Progenitor cell of endocrine pancreas (in vitro differentiated cells): Measurements from ENCODE around the gene BPGM. TPM values are rescaled to one million over a fixed set of nuclear protein-coding genes. Genes with fewer than 3 reads are reported as not detected.

Experiments
- DNase-seq: peaks from one replicate; pipeline ENCODE4 v3.0.0; 2021; ENCODE audit warnings: low spot score; ENCODE audit not compliant: unreplicated experiment
- H3K27ac Mint-ChIP-seq: 2 replicates; pipeline ENCODE4 v1.8.0; 2021; ENCODE audit warnings: mild to moderate bottlenecking, moderate library complexity, mixed read lengths
- H3K27me3 Mint-ChIP-seq: 2 replicates; pipeline ENCODE4 v1.8.0; 2021; ENCODE audit warnings: mixed read lengths
- H3K36me3 Mint-ChIP-seq: 2 replicates; pipeline ENCODE4 v1.8.0; 2022; ENCODE audit warnings: mixed read lengths; ENCODE audit not compliant: insufficient read depth
- H3K4me1 Mint-ChIP-seq: 2 replicates; pipeline ENCODE4 v1.8.0; 2021; ENCODE audit warnings: low read depth, mixed read lengths
- H3K4me3 Mint-ChIP-seq: 2 replicates; pipeline ENCODE4 v1.8.0; 2021; ENCODE audit warnings: low read depth, mild to moderate bottlenecking, moderate library complexity, mixed read lengths
- H3K9me3 Mint-ChIP-seq: 2 replicates; pipeline ENCODE4 v1.8.0; 2021; ENCODE audit warnings: low read depth, mixed read lengths
- CTCF ChIP-seq: fragments of 200-600 bp; sonication (generic); IDR thresholded peaks from one replicate; pipeline ENCODE4 v1.5.0; 2021; ENCODE audit warnings: antibody characterized with exemption, mild to moderate bottlenecking; ENCODE audit not compliant: unreplicated experiment
- total RNA-seq: library from RNA; stranded (reverse); gene quantifications from 2 replicates; pipeline ENCODE4 v1.2.1, GENCODE V29; 2021

BPGM gene
- total RNA-seq, 1 donor from 2014 or later: 22.8 TPM

- TF ChIP-seq CTCF: no peak
- Mint-ChIP-seq H3K4me1 (no peaks in the 10 kb centered on the region), H3K27me3 (no peaks in the 10 kb centered on the region), H3K27ac (no peak overlapping the region), H3K4me3 (no peak overlapping the region), H3K9me3 (no peaks in the 10 kb centered on the region), H3K36me3 (peaks cover 12% of the 10 kb centered on the region)
- DNase-seq: no peak
Observed at GRCh38 chr7:134667899-134668298, 21.2 kb downstream of the BPGM start.

GRCh38 chr7:134669388-134669787 lies 22.7 kb downstream of the BPGM start:
- no peak overlapping the region for H3K27ac Mint-ChIP-seq
- H3K27me3 Mint-ChIP-seq: no peaks in the 10 kb centered on the region
- no peak overlapping the region for H3K4me3 Mint-ChIP-seq
- TF ChIP-seq CTCF: no peak
- no peaks in the 10 kb centered on the region for H3K4me1 Mint-ChIP-seq
- no peak for DNase-seq
- peaks cover 16% of the 10 kb centered on the region for H3K36me3 Mint-ChIP-seq
- H3K9me3 Mint-ChIP-seq: peaks cover 5% of the 10 kb centered on the region

- Mint-ChIP-seq H3K27ac (no peak overlapping the region), H3K4me1 (no peaks in the 10 kb centered on the region), H3K36me3 (peaks cover 15% of the 10 kb centered on the region), H3K27me3 (no peaks in the 10 kb centered on the region), H3K4me3 (no peak overlapping the region), H3K9me3 (peaks cover 5% of the 10 kb centered on the region)
- TF ChIP-seq CTCF: no peak
- no peak for DNase-seq
Observed at GRCh38 chr7:134669845-134670373, 23.3 kb downstream of the BPGM start.

GRCh38 chr7:134671609-134672008 lies 25.0 kb downstream of the BPGM start:
- Mint-ChIP-seq H3K9me3 (peaks cover 5% of the 10 kb centered on the region), H3K4me3 (no peak overlapping the region), H3K36me3 (peaks cover 11% of the 10 kb centered on the region), H3K4me1 (peaks cover 1% of the 10 kb centered on the region), H3K27ac (no peak overlapping the region), H3K27me3 (no peaks in the 10 kb centered on the region)
- TF ChIP-seq CTCF: no peak
- no peak for DNase-seq

DNA sequence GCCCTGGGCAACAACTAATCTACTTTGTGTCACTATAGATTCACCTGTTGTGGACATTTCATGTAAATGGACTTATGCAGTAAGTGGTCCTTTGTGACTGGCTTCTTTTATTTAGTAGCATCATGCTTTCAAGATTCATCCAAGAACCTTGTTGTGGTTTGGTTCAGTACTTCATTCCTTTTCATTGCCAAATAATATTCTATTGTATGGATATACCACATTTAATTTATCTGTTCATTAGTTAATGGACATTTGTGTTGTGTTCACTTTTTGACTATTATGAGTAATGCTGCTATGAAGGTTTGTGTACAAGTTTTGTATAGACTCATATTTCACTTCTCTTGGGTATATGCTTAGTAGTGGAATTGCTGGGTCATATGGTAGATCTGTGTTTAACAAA lies 27.8 kb downstream of the BPGM start:
- Mint-ChIP-seq H3K9me3 (peaks cover 5% of the 10 kb centered on the region), H3K27ac (no peak overlapping the region), H3K36me3 (peaks cover 14% of the 10 kb centered on the region), H3K27me3 (no peaks in the 10 kb centered on the region), H3K4me1 (peaks cover 23% of the 10 kb centered on the region), H3K4me3 (no peak overlapping the region)
- DNase-seq: no peak
- TF ChIP-seq CTCF: no peak
